ENCODE data around the gene CHD2.

- no peak for TF ChIP-seq CTCF (IDR thresholded peaks at IDR 0.05; ENCODE audit: low read depth, low read length, missing input control)
- TF ChIP-seq RXRA (IDR thresholded peaks at IDR 0.05) = no peak
- TF ChIP-seq GABPA (IDR thresholded peaks at IDR 0.05 in 1 of 2, conservative IDR thresholded peaks at IDR 0.05 in 1 of 2) = no peak
- no peak for TF ChIP-seq ZBTB33 (IDR thresholded peaks at IDR 0.05)
- TF ChIP-seq TAF1 (conservative IDR thresholded peaks at IDR 0.05) = no peak
- no peak for TF ChIP-seq SP1 (IDR thresholded peaks at IDR 0.05)
- no peak for TF ChIP-seq REST (IDR thresholded peaks at IDR 0.05)
- TF ChIP-seq RAD21 (IDR thresholded peaks at IDR 0.05) = no peak
- TF ChIP-seq HNF4G (IDR thresholded peaks at IDR 0.05) = no peak
- TF ChIP-seq JUND (IDR thresholded peaks at IDR 0.05) = no peak
- TF ChIP-seq ATF3 (IDR thresholded peaks at IDR 0.05) = no peak
- no peak for TF ChIP-seq HNF4A (conservative IDR thresholded peaks at IDR 0.05)
Measured at GRCh38 chr15:92990031-92990430, 89.9 kb downstream of the CHD2 start.
